ENCODE data around the gene EXOC4. TPM values are rescaled to one million over a fixed set of nuclear protein-coding genes. Genes with fewer than 3 reads are reported as not detected.

The EXOC4 gene
- total and polyA plus RNA-seq, 2 of the 13 experiments (the other 11 are each of a cell fraction or from before 2014, with no cell fraction given) = 22.5 to 39.0 TPM

DNA sequence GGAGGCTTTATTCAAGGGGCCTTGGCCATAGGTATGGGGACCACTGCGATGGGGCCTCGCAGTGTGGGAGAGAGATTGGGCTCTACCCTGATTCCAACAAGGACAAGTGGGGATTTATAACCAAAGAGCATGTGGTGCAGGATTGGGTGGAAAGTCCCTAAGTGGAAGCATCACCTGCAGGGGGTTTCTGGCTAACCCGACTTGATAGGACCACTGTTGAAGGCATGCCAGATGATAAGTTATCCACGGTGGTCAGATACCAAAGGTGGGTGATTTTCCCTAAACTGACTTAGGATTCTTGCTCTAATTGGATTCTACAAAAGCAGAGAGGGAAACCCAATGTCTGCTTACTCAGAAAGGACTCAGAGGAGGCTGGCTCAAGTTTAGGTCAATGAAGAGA, 444.7 kb downstream of the EXOC4 start:
- WGBS (ENCODE audit: low lambda C conversion rate) = 87% methylated on average over 4 of the region's 4 CpGs
- Histone ChIP-seq H3K27me3 (ENCODE audit: control insufficient read depth in 1 of 2, insufficient read depth in 2 of 2, low read length in 2 of 2) (no peaks in the 10 kb centered on the region), H3K4me3 (replicated peaks in 1 of 3; ENCODE audit: insufficient read depth in 1 of 3, low read depth in 2 of 3, low read length in 3 of 3) (no peak overlapping the region), H2AFZ (ENCODE audit: low read length) (no peak overlapping the region), H3K9me3 (ENCODE audit: low read length) (no peaks in the 10 kb centered on the region), H3K4me2 (ENCODE audit: low read depth, low read length) (no peak overlapping the region), H3K79me2 (ENCODE audit: insufficient read depth, low read length) (no peaks in the 10 kb centered on the region), H3K36me3 (replicated peaks in 1 of 2; ENCODE audit: control insufficient read depth in 1 of 2, insufficient read depth in 2 of 2, low read length in 2 of 2) (no peaks in the 10 kb centered on the region), H3K9ac (ENCODE audit: insufficient read depth, low read depth, low read length) (no peak overlapping the region), H4K20me1 (ENCODE audit: insufficient read depth, low read length) (no peaks in the 10 kb centered on the region), H3K27ac (ENCODE audit: extremely low read length, insufficient read depth, low read length) (no peak overlapping the region), H3K4me1 (ENCODE audit: insufficient read depth, low read length) (peaks cover 14% of the 10 kb centered on the region; the same call in 1 of the 2 replicates)
- FAIRE-seq = no peak
- no peak for ATAC-seq
- intact Hi-C loops (cut with micrococcal nuclease; ENCODE audit: unreplicated experiment) = no loop called here
- CTCF ChIA-PET (ENCODE audit: low intra/inter-chr PET ratio, low total read pairs) = no interaction called here
- in situ Hi-C loops (cut with HindIII; ENCODE audit: extremely low pct_ligation_motif_present, low pct_unique_long_range_greater_than_20kb) = no loop called here
- DNase-seq (ENCODE audit: low spot score) = no peak
- BruUV-seq (replicated peaks) = no TSS peak
- POLR2A ChIA-PET = no interaction called here
- no peak for TF ChIP-seq YEATS2 (CRISPR knock-in tag; IDR thresholded peaks at IDR 0.05; ENCODE audit: borderline replicate concordance)
- no peak for TF ChIP-seq ZNF781 (CRISPR knock-in tag; IDR thresholded peaks at IDR 0.05; ENCODE audit: borderline replicate concordance, not compliant biosample characterization)
- no peak for TF ChIP-seq CBX1 (IDR thresholded peaks at IDR 0.05; ENCODE audit: low read depth)
- no peak for TF ChIP-seq PRMT3 (CRISPR knock-in tag; IDR thresholded peaks at IDR 0.05; ENCODE audit: borderline replicate concordance, low read depth)
- TF ChIP-seq, protein P1, sequence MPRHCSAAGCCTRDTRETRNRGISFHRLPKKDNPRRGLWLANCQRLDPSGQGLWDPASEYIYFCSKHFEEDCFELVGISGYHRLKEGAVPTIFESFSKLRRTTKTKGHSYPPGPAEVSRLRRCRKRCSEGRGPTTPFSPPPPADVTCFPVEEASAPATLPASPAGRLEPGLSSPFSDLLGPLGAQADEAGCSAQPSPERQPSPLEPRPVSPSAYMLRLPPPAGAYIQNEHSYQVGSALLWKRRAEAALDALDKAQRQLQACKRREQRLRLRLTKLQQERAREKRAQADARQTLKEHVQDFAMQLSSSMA (CRISPR knock-in tag; IDR thresholded peaks at IDR 0.05) = no peak
- no peak for TF ChIP-seq NR2F1 (CRISPR knock-in tag; IDR thresholded peaks at IDR 0.05)
- TF ChIP-seq, protein P2, sequence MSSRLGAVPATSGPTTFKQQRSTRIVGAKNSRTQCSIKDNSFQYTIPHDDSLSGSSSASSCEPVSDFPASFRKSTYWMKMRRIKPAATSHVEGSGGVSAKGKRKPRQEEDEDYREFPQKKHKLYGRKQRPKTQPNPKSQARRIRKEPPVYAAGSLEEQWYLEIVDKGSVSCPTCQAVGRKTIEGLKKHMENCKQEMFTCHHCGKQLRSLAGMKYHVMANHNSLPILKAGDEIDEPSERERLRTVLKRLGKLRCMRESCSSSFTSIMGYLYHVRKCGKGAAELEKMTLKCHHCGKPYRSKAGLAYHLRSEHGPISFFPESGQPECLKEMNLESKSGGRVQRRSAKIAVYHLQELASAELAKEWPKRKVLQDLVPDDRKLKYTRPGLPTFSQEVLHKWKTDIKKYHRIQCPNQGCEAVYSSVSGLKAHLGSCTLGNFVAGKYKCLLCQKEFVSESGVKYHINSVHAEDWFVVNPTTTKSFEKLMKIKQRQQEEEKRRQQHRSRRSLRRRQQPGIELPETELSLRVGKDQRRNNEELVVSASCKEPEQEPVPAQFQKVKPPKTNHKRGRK (CRISPR knock-in tag; IDR thresholded peaks at IDR 0.05) = no peak
- no peak for TF ChIP-seq ARID2 (CRISPR knock-in tag; IDR thresholded peaks at IDR 0.05; ENCODE audit: borderline replicate concordance)
- TF ChIP-seq PRPF4 (IDR thresholded peaks at IDR 0.05; ENCODE audit: low read depth, low read length, poor library complexity, severe bottlenecking) = no peak
- TF ChIP-seq CHD4 (IDR thresholded peaks at IDR 0.05; ENCODE audit: borderline replicate concordance, low read length) = no peak
- no peak for TF ChIP-seq MXD4 (CRISPR knock-in tag; IDR thresholded peaks at IDR 0.05)
- TF ChIP-seq, protein P3, sequence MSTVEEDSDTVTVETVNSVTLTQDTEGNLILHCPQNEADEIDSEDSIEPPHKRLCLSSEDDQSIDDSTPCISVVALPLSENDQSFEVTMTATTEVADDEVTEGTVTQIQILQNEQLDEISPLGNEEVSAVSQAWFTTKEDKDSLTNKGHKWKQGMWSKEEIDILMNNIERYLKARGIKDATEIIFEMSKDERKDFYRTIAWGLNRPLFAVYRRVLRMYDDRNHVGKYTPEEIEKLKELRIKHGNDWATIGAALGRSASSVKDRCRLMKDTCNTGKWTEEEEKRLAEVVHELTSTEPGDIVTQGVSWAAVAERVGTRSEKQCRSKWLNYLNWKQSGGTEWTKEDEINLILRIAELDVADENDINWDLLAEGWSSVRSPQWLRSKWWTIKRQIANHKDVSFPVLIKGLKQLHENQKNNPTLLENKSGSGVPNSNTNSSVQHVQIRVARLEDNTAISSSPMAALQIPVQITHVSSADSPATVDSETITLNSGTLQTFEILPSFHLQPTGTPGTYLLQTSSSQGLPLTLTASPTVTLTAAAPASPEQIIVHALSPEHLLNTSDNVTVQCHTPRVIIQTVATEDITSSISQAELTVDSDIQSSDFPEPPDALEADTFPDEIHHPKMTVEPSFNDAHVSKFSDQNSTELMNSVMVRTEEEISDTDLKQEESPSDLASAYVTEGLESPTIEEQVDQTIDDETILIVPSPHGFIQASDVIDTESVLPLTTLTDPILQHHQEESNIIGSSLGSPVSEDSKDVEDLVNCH (CRISPR knock-in tag; IDR thresholded peaks at IDR 0.05) = no peak
- no peak for TF ChIP-seq ZNF20 (CRISPR knock-in tag; IDR thresholded peaks at IDR 0.05)
- TF ChIP-seq, protein P4, sequence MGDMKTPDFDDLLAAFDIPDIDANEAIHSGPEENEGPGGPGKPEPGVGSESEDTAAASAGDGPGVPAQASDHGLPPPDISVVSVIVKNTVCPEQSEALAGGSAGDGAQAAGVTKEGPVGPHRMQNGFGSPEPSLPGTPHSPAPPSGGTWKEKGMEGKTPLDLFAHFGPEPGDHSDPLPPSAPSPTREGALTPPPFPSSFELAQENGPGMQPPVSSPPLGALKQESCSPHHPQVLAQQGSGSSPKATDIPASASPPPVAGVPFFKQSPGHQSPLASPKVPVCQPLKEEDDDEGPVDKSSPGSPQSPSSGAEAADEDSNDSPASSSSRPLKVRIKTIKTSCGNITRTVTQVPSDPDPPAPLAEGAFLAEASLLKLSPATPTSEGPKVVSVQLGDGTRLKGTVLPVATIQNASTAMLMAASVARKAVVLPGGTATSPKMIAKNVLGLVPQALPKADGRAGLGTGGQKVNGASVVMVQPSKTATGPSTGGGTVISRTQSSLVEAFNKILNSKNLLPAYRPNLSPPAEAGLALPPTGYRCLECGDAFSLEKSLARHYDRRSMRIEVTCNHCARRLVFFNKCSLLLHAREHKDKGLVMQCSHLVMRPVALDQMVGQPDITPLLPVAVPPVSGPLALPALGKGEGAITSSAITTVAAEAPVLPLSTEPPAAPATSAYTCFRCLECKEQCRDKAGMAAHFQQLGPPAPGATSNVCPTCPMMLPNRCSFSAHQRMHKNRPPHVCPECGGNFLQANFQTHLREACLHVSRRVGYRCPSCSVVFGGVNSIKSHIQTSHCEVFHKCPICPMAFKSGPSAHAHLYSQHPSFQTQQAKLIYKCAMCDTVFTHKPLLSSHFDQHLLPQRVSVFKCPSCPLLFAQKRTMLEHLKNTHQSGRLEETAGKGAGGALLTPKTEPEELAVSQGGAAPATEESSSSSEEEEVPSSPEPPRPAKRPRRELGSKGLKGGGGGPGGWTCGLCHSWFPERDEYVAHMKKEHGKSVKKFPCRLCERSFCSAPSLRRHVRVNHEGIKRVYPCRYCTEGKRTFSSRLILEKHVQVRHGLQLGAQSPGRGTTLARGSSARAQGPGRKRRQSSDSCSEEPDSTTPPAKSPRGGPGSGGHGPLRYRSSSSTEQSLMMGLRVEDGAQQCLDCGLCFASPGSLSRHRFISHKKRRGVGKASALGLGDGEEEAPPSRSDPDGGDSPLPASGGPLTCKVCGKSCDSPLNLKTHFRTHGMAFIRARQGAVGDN (CRISPR knock-in tag; IDR thresholded peaks at IDR 0.05) = no peak

Data from HepG2 (cell line).